22Rv1 (cell line): Measurements from ENCODE around the gene ARL17B.
"Not testable (repeated sequence)": the region's sequence is repeated elsewhere in the genome, so short reads cannot be mapped to it uniquely, and the experiment has no call there.

ENCODE experiments used
- H3K27ac ChIP-seq: fragments of 450-650 bp; 2 replicates; pipeline ENCODE4 v1.5.1; 2017

Gene ARL17B

DNA sequence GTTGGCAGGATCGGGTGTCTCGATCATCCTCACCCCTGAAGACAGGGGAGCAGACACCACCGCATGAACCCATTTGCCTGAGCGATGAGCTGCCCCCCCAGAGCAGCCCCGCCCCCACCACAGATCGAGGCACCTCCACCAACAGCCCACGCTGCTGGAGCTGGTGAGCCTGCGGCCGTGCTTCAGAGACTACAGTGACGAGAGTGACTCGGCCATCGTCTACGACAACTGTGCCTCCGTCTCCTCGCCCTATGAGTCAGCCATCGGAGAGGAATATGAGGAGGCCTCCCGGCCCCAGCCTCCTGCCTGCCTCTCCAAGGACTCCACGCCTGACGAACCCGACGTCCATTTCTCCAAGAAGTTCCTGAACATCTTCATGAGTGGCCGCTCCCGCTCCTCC is 117.6 kb downstream of the ARL17B start:
- not testable (repeated sequence) for H3K27ac ChIP-seq

DNA sequence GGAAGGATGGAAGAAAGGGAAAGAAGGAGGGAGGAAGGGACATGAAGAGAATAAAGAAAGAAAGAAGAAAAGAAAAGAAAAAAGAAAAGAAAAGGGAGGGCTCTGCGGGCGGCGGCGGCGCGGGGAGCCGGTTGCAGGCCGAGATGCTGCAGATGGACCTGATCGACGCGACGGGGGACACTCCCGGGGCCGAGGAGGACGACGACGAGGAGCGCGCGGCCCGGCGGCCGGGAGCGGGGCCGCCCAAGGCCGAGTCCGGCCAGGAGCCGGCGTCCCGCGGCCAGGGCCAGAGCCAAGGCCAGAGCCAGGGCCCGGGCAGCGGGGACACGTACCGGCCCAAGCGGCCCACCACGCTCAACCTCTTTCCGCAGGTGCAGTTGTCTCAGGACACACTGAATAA is 118.1 kb downstream of the ARL17B start:
- not testable (repeated sequence) for H3K27ac ChIP-seq

DNA sequence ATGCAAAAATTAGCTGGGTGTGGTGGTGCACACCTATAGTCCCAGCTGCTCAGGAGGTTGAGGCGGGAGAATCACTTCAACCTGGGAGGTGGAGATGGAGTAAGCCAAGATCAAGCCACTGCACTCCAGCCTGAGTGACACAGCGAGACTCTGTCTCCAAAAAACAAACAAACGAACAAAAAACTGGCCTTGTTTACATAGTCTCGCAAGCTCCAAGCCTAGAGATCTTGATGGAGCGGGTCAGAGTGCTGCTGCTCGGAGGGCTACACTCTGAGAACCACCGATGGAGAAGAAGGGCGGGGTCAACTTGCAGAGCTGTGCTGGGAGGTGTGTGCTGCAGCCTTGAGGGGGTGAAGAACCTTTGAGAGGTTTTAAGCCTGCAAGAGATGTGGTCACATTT is 130.2 kb downstream of the ARL17B start:
- not testable (repeated sequence) for H3K27ac ChIP-seq

DNA sequence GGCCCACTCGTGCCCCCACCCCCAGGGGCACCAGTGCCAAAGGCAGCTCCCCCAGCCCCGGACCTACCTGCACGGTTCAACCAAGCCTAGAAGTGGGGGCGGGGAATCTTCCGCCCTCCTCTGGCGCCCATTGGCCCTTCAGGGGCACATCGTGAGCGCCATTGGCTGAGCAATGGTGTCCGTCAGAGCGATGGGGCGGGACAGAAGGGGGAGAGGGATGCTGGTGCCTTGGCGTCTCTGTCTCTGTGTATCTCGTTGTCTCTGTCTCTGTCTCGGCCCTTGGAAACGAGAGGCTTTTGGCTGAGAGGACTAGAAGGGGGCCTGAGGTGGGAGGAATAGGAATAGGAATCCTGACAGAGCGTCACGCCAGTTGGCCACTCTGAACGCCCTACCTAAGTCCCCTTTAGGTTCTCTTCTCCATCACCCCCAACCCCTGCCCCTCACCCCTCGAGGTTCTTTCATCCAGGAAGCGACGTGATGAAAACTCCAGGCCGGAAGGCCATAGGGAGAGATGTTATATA is 136.2 kb downstream of the ARL17B start:
- H3K27ac ChIP-seq, result not testable (repeated sequence)

DNA sequence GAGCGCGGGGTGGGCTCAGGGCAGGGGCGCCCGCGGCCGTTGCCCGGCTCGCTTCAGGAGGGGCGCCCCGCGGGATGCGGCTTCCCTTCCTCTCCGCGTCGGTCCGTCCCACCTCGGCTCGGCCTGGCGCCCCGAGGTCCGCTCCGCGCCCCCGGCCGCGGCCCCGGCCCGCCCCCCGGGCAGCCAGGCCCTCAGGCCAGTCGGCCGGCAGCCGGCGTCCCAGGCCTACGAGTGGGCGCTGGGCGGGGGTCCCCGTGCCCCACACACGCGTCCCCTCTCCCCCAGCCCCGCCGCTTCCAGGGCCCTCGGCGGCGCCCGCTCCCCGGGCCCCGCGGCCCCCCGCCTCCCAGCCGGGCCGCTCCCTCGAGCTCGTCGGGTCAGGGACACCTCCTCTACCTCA is 136.7 kb downstream of the ARL17B start:
- H3K27ac ChIP-seq, result not testable (repeated sequence)
